OCI-LY7 (cell line): ENCODE data around the gene KIAA1958. TPM values are rescaled to one million over a fixed set of nuclear protein-coding genes. Genes with fewer than 3 reads are reported as not detected.

ENCODE experiments used
- BruUV-seq: library from RNA; stranded (reverse); fragments of 400-500 nt; replicated peaks from 2 replicates; lab custom pipeline; 2021; lab: Mats Ljungman, UMichigan
- CTCF ChIA-PET: fragments of 300-600 bp; sonication (Branson Sonifier 250); formaldehyde crosslinking; loops from one replicate; lab custom pipeline; 2022; ENCODE audit warnings: antibody characterized with exemption; ENCODE audit not compliant: unreplicated experiment; lab: Charles Lee
- POLR2A ChIA-PET: fragments of 300-600 bp; sonication (Branson Sonifier 250); formaldehyde crosslinking; loops from one replicate; lab custom pipeline; 2022; ENCODE audit warnings: antibody characterized with exemption; lab: Charles Lee
- DNase-seq: peaks from one replicate; pipeline ENCODE4 v3.0.0-alpha.2; 2015; ENCODE audit warnings: low spot score
- H2AFZ ChIP-seq: fragments of 200-600 bp; sonication (generic), shearing (Covaris generic); 2 replicates; pipeline ENCODE4 v1.6.1; 2014; ENCODE audit warnings: mild to moderate bottlenecking, antibody characterized with exemption, low read length, moderate library complexity
- H3K27ac ChIP-seq: fragments of 200-600 bp; sonication (generic); 2 replicates; pipeline ENCODE4 v1.5.1; 2014; ENCODE audit warnings: mixed run types, low read depth, mild to moderate bottlenecking, moderate library complexity, low read length, inconsistent platforms; ENCODE audit not compliant: poor library complexity, severe bottlenecking
- H3K36me3 ChIP-seq: fragments of 200-600 bp; sonication (generic); 2 replicates; pipeline ENCODE4 v1.6.1; 2014; ENCODE audit warnings: mild to moderate bottlenecking, antibody characterized with exemption, low read length, moderate library complexity, mixed read lengths; ENCODE audit not compliant: insufficient read depth
- H3K4me1 ChIP-seq: fragments of 200-600 bp; sonication (generic); 2 replicates; pipeline ENCODE4 v1.5.1; 2014; ENCODE audit warnings: mild to moderate bottlenecking, low read length; ENCODE audit not compliant: insufficient read depth, poor library complexity, severe bottlenecking
- H3K4me2 ChIP-seq: fragments of 200-600 bp; sonication (generic); 2 replicates; pipeline ENCODE4 v1.6.1; 2014; ENCODE audit warnings: mild to moderate bottlenecking, low read length
- H3K4me3 ChIP-seq: fragments of 200-600 bp; sonication (generic); 2 replicates; pipeline ENCODE4 v1.5.1; 2014; ENCODE audit warnings: mild to moderate bottlenecking, low read depth, low read length; ENCODE audit not compliant: poor library complexity, severe bottlenecking
- H3K79me2 ChIP-seq: fragments of 200-600 bp; sonication (generic); 2 replicates; pipeline ENCODE4 v1.6.1; 2016; ENCODE audit warnings: low read depth, mild to moderate bottlenecking, low read length, moderate library complexity, mixed read lengths; ENCODE audit not compliant: insufficient read depth
- H3K9me2 ChIP-seq: fragments of 200-600 bp; sonication (generic); 2 replicates; pipeline ENCODE4 v1.6.1; 2016; ENCODE audit warnings: mild to moderate bottlenecking, low read length, mixed read lengths; ENCODE audit not compliant: insufficient read depth
- H3K9me3 ChIP-seq: fragments of 200-600 bp; sonication (generic); 2 replicates; pipeline ENCODE4 v1.6.1; 2014; ENCODE audit warnings: mild to moderate bottlenecking, mixed run types, low read length, mixed read lengths
- H4K20me1 ChIP-seq: fragments of 200-600 bp; sonication (generic); 2 replicates; pipeline ENCODE4 v1.6.1; 2014; ENCODE audit warnings: mild to moderate bottlenecking, antibody characterized with exemption, low read length, moderate library complexity, mixed read lengths; ENCODE audit not compliant: insufficient read depth
- CTCF ChIP-seq: fragments of 200-600 bp; sonication (generic); conservative IDR thresholded peaks from 2 replicates; pipeline ENCODE4 v1.5.1; 2014; ENCODE audit warnings: mild to moderate bottlenecking, antibody characterized with exemption, low read length, moderate library complexity, mixed read lengths
- EZH2phosphoT487 ChIP-seq: fragments of 200-600 bp; sonication (generic); IDR thresholded peaks from 2 replicates; pipeline ENCODE4 v1.6.1; 2018; ENCODE audit warnings: low read depth, borderline replicate concordance, mild to moderate bottlenecking, mixed run types, antibody characterized with exemption, low read length, moderate library complexity, mixed read lengths
- intact Hi-C: fragments of 100-400 bp; cut with micrococcal nuclease; formaldehyde crosslinking; loops from one replicate; pipeline ENCODE4 v1.10.0; 2022; ENCODE audit not compliant: unreplicated experiment
- total RNA-seq, 2 experiments: library from RNA; depleted of rRNA in 1 of 2; stranded (reverse); fragments of >200 nt in 1 of 2; shearing (Covaris generic) in 1 of 2; gene quantifications; 2 replicates each; pipeline ENCODE4 v1.2.3, GENCODE V29; 2014 to 2022

KIAA1958 gene
- total RNA-seq, 2 experiments from 2014 or later = 15.4 to 19.8 TPM

- no peaks in the 10 kb centered on the region for H3K9me2 ChIP-seq
- no peaks in the 10 kb centered on the region for H3K79me2 ChIP-seq
- H3K36me3 ChIP-seq = no peaks in the 10 kb centered on the region
- no peak overlapping the region for H3K4me2 ChIP-seq
- no peak overlapping the region for H2AFZ ChIP-seq
- POLR2A ChIA-PET = interaction anchor here (0.5 to 1.1 kb wide), 3 partner anchors 10 to 613 kb away, joined by 3 read pairs; no protein-coding TSS in a partner anchor
- H3K27ac ChIP-seq = no peak overlapping the region
- TF ChIP-seq CTCF (no peak), EZH2phosphoT487 (no peak)
- CTCF ChIA-PET = no interaction called here
- no peaks in the 10 kb centered on the region for H3K9me3 ChIP-seq
- DNase-seq = no peak
- H3K4me1 ChIP-seq = no peaks in the 10 kb centered on the region
- no TSS peak for BruUV-seq
- intact Hi-C loops = no loop called here
- H3K4me3 ChIP-seq = no peak overlapping the region
- H4K20me1 ChIP-seq = 0 out of 2 replicates have a peak, but pooled peaks cover 7% of the 10 kb centered on the region
Observed at GRCh38 chr9:112520069-112520468, 33.4 kb downstream of the KIAA1958 start.

GRCh38 chr9:112520656-112521055 is 34.0 kb downstream of the KIAA1958 start:
- BruUV-seq = no TSS peak
- CTCF ChIA-PET = no interaction called here
- intact Hi-C loops = no loop called here

More at GRCh38 chr9:112520656-112521055, 34.0 kb downstream of the KIAA1958 start:
- H3K79me2 ChIP-seq = no peaks in the 10 kb centered on the region
- POLR2A ChIA-PET = interaction anchor here (0.6 to 1.0 kb wide), 2 partner anchors 10 to 362 kb away, joined by 3 to 4 read pairs; no protein-coding TSS in a partner anchor
- H2AFZ ChIP-seq = no peak overlapping the region
- TF ChIP-seq CTCF (no peak), EZH2phosphoT487 (no peak)
- DNase-seq = no peak
- H3K9me2 ChIP-seq = no peaks in the 10 kb centered on the region
- no peak overlapping the region for H3K27ac ChIP-seq
- no peaks in the 10 kb centered on the region for H3K4me1 ChIP-seq
- no peak overlapping the region for H3K4me2 ChIP-seq
- H3K36me3 ChIP-seq = no peaks in the 10 kb centered on the region
- 0 out of 2 replicates have a peak, but pooled peaks cover 7% of the 10 kb centered on the region for H4K20me1 ChIP-seq
- H3K4me3 ChIP-seq = no peak overlapping the region
- H3K9me3 ChIP-seq = no peaks in the 10 kb centered on the region
